IPS-NIHi11 (cell line): ENCODE data around the gene MAMLD1.

Source experiments
- DNase-seq: peaks from one replicate; pipeline ENCODE4 v3.0.0; 2012; ENCODE audit warnings: mixed read lengths, low spot score

The MAMLD1 gene

DNA sequence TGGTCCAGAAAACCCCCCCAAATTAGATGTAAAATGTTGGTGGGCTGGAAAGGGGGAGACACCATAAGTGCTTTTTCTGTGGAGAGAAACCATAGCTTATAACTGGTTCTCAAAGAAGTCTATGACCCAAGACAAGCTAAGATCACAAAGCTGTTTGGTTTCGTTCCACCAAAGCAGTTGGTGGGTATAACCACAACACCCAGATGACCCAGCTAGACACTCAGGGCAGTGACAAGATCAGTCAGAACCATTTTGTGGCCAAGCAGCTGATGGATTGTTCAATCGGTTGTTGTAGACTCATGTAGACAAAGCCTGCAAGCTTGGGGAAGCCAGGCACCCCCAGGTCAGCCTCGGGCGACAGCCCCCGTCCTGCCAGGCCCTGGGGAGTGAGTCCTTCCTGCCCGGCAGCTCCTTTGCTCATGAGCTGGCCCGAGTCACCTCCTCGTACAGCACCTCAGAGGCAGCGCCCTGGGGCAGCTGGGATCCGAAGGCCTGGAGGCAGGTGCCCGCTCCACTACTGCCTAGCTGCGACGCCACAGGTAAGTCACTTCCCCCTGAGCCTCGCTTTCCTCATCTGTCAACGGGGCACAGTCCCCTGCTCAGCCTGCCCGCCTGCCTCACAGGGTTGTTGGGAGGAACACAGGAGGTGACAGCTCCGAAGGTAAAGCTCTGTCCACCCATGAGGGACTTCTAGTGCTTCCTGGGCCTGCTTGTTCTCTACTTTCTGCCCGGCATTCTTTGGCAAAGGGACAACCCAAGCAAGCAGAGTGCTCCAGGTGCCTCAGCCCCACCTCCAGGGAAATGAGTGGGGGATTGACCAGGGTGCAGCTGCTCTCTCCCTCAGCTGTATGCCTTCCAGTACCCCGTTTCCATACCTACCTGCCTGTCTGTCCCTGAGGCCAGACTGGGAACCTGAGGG lies 140.1 kb downstream of the MAMLD1 start:
- DNase-seq = no peak

DNA sequence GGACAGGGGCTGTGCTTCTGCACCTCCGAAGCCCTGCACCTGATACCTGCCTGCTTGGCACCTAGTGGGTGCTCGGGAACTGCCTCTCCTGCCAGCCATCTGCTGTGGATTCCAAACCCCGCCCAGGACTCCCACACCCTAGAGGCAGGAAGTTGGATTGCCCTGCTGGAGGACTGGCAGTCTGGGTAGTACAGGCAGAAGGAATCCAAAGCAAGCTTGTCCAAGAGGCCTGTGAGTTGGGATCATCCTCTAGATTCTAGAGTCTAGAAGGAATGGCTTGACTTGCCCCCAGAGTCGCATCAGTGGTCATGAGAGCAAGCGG lies 140.7 kb downstream of the MAMLD1 start:
- DNase-seq = peak; percentile 9

GRCh38 chrX:150504397-150505182 lies 141.5 kb downstream of the MAMLD1 start:
- DNase-seq = no peak

GRCh38 chrX:150506020-150506419 lies 142.9 kb downstream of the MAMLD1 start:
- DNase-seq = peak; percentile 11

GRCh38 chrX:150506486-150506885 lies 143.4 kb downstream of the MAMLD1 start:
- DNase-seq = peak; percentile 10

DNA sequence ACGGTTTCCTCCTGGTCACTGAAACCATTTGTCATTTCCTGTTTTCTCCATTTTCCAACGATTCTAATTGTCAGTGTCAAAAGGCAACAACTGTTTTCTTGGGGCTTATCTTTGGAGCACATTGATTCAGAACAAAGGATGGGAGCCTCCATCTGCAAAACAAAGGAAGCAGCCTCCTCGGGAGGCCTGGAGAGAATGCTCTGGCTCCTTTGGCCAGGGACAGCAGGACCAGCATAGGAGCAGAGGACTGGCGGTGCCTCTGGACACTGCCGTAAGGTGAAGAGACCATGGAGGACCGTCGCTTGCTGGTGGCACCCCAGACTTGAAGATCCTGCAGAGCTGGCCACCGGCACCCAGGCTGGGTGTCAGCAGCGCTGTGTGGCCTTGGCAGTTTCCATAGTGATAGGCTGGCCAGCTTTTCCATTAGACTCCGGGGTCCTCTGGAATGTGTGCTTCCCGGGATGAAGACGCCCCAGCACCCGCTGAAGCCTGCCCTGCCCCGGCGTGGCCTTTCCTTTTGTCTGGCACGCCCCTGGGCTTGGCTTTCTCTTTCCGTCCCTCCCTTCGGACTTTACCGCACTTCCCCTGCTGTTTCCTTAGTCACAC lies 144.2 kb downstream of the MAMLD1 start:
- DNase-seq = peak; percentile 48

GRCh38 chrX:150508018-150508417 lies 144.9 kb downstream of the MAMLD1 start:
- no peak for DNase-seq

DNA sequence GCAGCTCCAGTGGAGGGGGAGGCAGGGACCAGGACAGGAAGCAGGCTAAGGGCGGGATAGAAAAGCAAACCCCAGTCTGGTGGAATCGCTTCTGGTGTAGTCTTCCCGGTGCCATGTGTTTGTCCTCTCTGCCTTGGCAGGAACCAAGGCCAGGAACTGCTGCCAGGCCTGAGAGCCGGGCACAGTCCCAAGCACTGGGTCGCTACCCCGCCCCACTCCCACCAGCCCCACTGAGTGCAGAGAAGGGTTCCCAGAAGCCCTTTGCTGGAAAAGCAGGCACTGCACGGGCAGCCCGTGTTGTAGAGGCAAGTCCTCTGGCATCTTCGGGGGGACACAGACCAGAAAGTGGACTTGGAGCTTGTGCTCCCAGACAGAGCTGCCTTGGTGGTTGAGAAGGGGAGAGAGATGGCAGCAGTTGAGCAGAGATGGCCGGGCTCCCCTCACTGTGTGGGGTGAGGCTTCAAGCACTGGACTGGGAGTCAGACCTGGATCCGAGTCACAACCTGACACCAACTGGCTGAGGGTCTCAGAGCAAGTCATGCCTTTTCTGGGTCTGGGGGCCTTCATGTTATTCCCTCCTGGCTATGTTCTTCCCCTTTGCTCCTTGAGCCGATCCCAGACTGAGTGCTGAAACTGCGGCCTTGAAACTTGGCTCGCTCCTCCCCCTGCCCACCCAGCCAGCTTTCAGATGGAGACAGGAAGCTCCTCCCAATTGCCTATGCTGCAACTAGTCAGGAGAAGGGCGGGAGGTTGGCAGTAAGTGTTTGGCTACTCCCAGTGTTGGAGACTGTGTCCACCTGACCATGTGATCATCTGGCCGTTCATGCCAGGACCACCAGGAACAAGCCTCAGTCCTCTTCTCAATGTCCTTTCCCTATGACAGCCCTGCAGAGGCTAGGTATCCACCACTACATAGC lies 145.6 kb downstream of the MAMLD1 start:
- peak; percentile 50 for DNase-seq

GRCh38 chrX:150509703-150510102 lies 146.6 kb downstream of the MAMLD1 start:
- DNase-seq = no peak

- DNase-seq = no peak
Measured at GRCh38 chrX:150512461-150512901, 149.4 kb downstream of the MAMLD1 start.

GRCh38 chrX:150513544-150513943 lies 150.4 kb downstream of the MAMLD1 start:
- no peak for DNase-seq

GRCh38 chrX:150514462-150514861 lies 151.3 kb downstream of the MAMLD1 start:
- no peak for DNase-seq

- no peak for DNase-seq
Measured at GRCh38 chrX:150515801-150516200, 152.7 kb downstream of the MAMLD1 start.

DNA sequence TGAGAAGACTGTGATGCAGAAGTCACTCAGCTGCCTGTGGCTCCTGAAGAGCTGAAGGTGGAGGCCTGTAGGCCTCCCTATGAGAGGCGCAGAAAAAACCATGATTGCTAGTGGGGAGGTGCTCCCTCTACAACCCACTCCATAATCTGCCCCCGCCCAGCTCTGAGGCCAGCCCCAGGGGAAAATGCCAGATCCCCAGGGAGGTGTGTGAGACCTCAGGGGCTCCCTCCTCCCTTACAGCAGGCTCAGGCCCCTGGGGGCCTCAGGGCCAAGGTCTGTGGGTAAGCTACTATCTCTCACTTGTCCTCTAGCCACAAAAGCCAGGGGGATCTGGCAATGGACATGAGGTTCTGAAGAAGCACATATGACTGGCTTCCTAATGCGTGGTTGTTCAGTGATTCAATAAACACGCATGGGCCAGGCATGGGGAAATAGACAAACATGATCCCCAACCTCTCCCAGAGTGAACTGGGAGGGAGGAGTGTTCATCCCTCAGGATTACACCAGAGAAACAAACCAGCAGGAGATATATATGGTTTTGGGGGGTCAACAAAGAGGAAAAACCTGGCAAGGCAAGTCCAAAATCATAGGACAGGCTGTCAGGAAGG lies 154.3 kb downstream of the MAMLD1 start:
- DNase-seq = no peak

DNA sequence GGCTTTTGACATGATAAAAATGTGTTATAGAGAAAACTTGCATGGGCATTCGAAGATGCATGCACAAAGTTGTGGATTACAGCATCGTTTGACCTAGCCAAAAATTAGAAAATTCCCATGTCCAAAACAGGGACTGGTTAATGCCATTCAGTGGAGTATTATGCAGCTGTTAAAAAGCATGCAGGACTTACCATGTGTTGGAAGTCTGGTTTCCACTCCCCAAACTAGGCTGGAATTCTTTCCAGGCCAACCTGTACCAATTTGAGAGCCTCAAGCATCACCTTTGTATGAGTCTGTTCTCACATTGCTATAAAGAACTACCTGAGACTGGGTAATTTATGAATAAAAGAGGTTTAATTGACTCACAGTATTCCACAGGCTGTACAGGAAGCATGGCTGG lies 159.4 kb downstream of the MAMLD1 start:
- no peak for DNase-seq

DNA sequence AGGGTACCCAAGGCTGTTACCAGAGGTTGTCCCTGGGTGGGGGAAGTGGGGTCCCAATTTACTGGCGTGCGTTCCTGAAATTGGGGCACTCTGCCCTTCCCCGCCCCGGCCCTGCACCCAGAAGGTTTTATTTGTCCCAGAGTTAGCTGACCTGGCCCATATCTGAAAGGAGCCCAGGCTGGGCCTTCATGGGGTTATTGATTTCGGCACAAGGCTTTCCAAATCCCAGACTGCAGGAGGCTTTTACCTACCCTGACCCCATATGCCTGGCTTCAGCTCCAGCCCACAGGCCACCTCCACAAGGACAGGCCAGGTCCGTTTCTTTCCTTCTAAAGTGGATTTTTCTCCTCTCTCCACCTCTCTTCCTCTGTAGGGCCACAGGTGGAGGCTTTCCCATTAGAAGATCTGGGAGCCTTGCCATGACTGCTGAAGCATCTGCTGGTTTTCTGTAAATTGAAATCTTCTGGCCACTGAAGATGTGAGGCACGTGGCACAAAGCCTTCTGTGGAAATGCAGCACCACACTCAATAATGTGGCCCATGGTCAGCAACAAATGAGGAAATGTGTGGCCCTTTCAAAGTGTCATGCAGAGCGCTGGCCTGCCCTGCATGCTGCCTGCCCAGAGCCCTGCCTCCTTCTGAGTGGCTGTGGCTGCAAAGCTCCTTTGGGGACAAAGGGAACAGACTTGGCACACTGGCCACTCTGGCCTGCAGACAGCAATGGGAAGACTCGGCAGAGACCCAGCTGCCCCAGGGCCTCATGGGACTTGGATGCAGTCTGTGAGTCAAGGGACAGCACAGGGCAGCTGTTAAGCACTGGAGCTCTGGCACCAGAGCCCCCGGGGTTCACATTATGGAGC lies 162.2 kb downstream of the MAMLD1 start:
- no peak for DNase-seq

DNA sequence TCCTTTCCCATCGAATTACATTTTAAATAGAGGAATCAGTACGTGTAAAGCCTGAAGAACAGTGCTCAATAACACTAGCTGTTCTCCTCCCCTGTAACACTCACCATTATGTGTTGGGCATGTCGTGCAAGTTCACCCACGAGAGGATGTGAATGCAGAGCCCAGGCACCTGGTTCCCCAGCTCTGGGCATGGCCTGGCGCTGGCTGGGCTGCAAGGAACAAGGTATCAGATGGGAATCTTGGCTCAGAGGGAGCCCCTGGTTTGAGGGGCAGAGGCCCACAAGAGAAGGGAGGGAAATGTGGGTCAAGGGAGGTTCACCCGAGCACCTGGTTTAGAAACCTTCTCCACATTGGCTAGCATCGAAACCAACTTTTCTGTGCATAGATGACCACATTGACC lies 163.6 kb downstream of the MAMLD1 start:
- DNase-seq = no peak

- DNase-seq = no peak
Measured at GRCh38 chrX:150527108-150527507, 164.0 kb downstream of the MAMLD1 start.

GRCh38 chrX:150529587-150529986 lies 166.5 kb downstream of the MAMLD1 start:
- no peak for DNase-seq

DNA sequence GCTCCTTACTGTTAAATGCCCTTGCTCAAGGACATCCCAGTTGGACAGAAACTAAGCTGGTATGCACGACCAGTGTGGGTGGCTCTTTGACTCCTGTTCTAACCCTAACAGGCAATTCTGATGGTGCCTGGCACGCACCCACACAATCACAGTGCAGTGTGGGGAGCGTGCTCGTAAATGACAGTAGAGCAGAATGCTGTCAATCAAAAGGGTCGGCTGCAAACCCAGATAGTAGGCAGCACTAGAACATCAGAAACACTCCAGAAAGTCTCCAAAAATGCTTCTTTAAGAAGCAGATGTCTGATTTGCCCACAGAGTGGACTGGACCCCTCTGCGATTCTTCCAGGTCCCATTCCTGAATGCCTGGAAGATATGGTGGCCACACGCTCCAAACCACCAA lies 167.7 kb downstream of the MAMLD1 start:
- DNase-seq = no peak
